Non-pigmented ciliary epithelial cell (primary cell): ENCODE results near the gene KIRREL3.

Experiments
- DNase-seq: peaks from one replicate; pipeline ENCODE4 v3.0.0-alpha.2; 2010; ENCODE audit warnings: low read depth

Gene KIRREL3

GRCh38 chr11:126483621-126484195, 516.9 kb downstream of the KIRREL3 start:
- DNase-seq = no peak

GRCh38 chr11:126482586-126483108, 517.9 kb downstream of the KIRREL3 start:
- DNase-seq = no peak

- no peak for DNase-seq
Measured at GRCh38 chr11:126481303-126481680, 519.3 kb downstream of the KIRREL3 start.

GRCh38 chr11:126480410-126481302, 519.9 kb downstream of the KIRREL3 start:
- peak; percentile 60 for DNase-seq

GRCh38 chr11:126480015-126480409, 520.6 kb downstream of the KIRREL3 start:
- no peak for DNase-seq

GRCh38 chr11:126479178-126479930, 521.2 kb downstream of the KIRREL3 start:
- no peak for DNase-seq

GRCh38 chr11:126478466-126478865, 522.1 kb downstream of the KIRREL3 start:
- no peak for DNase-seq

GRCh38 chr11:126477535-126478305, 522.9 kb downstream of the KIRREL3 start:
- no peak for DNase-seq

GRCh38 chr11:126476977-126477376, 523.6 kb downstream of the KIRREL3 start:
- DNase-seq = no peak

GRCh38 chr11:126476266-126476924, 524.2 kb downstream of the KIRREL3 start:
- DNase-seq = no peak

GRCh38 chr11:126475014-126475991, 525.3 kb downstream of the KIRREL3 start:
- DNase-seq = no peak

- no peak for DNase-seq
Measured at GRCh38 chr11:126474220-126474619, 526.4 kb downstream of the KIRREL3 start.

GRCh38 chr11:126473269-126473668, 527.3 kb downstream of the KIRREL3 start:
- DNase-seq = no peak

- no peak for DNase-seq
Measured at GRCh38 chr11:126469311-126469710, 531.3 kb downstream of the KIRREL3 start.

GRCh38 chr11:126468102-126468521, 532.5 kb downstream of the KIRREL3 start:
- DNase-seq = no peak

GRCh38 chr11:126467471-126467870, 533.1 kb downstream of the KIRREL3 start:
- no peak for DNase-seq

- no peak for DNase-seq
Measured at GRCh38 chr11:126467046-126467370, 533.6 kb downstream of the KIRREL3 start.

GRCh38 chr11:126466236-126467045, 534.1 kb downstream of the KIRREL3 start:
- DNase-seq = no peak

- DNase-seq = no peak
Measured at GRCh38 chr11:126465573-126466188, 534.9 kb downstream of the KIRREL3 start.
